H9 (cell line): ENCODE results near the gene ANTXR2. TPM values are rescaled to one million over a fixed set of nuclear protein-coding genes. Genes with fewer than 3 reads are reported as not detected.

ENCODE experiments used
- DNase-seq: peaks from one replicate; pipeline ENCODE4 v3.0.0-alpha.2; 2017
- H2AFZ ChIP-seq: one replicate; pipeline ENCODE4 v1.6.1; 2013; ENCODE audit warnings: mild to moderate bottlenecking, low read length, control low read depth, moderate library complexity
- H2AK5ac ChIP-seq: 2 replicates; pipeline ENCODE4 v1.6.1; 2013; ENCODE audit warnings: low read length, control low read depth, mixed read lengths; ENCODE audit not compliant: insufficient read length
- H2BK120ac ChIP-seq: one replicate; pipeline ENCODE4 v1.6.1; 2013; ENCODE audit warnings: low read depth, mild to moderate bottlenecking, low read length, control low read depth, inconsistent platforms; ENCODE audit not compliant: poor library complexity, severe bottlenecking
- H2BK12ac ChIP-seq: 2 replicates; pipeline ENCODE4 v1.6.1; 2013; ENCODE audit warnings: low read length, control low read depth, mixed read lengths, low read depth; ENCODE audit not compliant: insufficient read length
- H2BK15ac ChIP-seq: 2 replicates; pipeline ENCODE4 v1.6.1; 2013; ENCODE audit warnings: low read depth, low read length, control low read depth
- H2BK20ac ChIP-seq: one replicate; pipeline ENCODE4 v1.6.1; 2013; ENCODE audit warnings: low read depth, mild to moderate bottlenecking, low read length, control low read depth, inconsistent platforms; ENCODE audit not compliant: poor library complexity, severe bottlenecking
- H2BK5ac ChIP-seq: 2 replicates; pipeline ENCODE4 v1.6.1; 2013; ENCODE audit warnings: low read length, control low read depth, mixed read lengths; ENCODE audit not compliant: insufficient read length
- H3K14ac ChIP-seq: 2 replicates; pipeline ENCODE4 v1.6.1; 2013; ENCODE audit warnings: low read length, control low read depth; ENCODE audit not compliant: insufficient read depth
- H3K18ac ChIP-seq: 2 replicates; pipeline ENCODE4 v1.6.1; 2013; ENCODE audit warnings: low read depth, mild to moderate bottlenecking, mixed read lengths, low read length, control low read depth; ENCODE audit not compliant: insufficient read length
- H3K23ac ChIP-seq: 2 replicates; pipeline ENCODE4 v1.6.1; 2013; ENCODE audit warnings: low read length, control low read depth, mixed read lengths, low read depth; ENCODE audit not compliant: insufficient read length
- H3K23me2 ChIP-seq: 2 replicates; pipeline ENCODE4 v1.6.1; 2013; ENCODE audit warnings: low read depth, mild to moderate bottlenecking, mixed read lengths, low read length, control low read depth; ENCODE audit not compliant: insufficient read length, poor library complexity, severe bottlenecking
- H3K27ac ChIP-seq: 2 replicates; pipeline ENCODE4 v1.5.1; 2013; ENCODE audit warnings: low read length, control low read depth, mixed read lengths, low read depth; ENCODE audit not compliant: insufficient read length
- H3K27me3 ChIP-seq: 2 replicates; pipeline ENCODE4 v1.6.1; 2013; ENCODE audit warnings: low read length, control low read depth, inconsistent platforms; ENCODE audit not compliant: insufficient read depth
- H3K4ac ChIP-seq: 2 replicates; pipeline ENCODE4 v1.6.1; 2013; ENCODE audit warnings: low read depth, mild to moderate bottlenecking, control low read depth, inconsistent platforms, low read length, moderate library complexity
- H3K4me1 ChIP-seq: 2 replicates; pipeline ENCODE4 v1.6.1; 2013; ENCODE audit warnings: low read length, control low read depth, inconsistent platforms; ENCODE audit not compliant: insufficient read depth
- H3K4me2 ChIP-seq: 2 replicates; pipeline ENCODE4 v1.6.1; 2013; ENCODE audit warnings: low read length, control low read depth, mixed read lengths; ENCODE audit not compliant: insufficient read length, insufficient read depth
- H3K56ac ChIP-seq: 2 replicates; pipeline ENCODE4 v1.6.1; 2013; ENCODE audit warnings: low read depth, mild to moderate bottlenecking, mixed read lengths, low read length, control low read depth; ENCODE audit not compliant: insufficient read length
- H3K79me1 ChIP-seq: 2 replicates; pipeline ENCODE4 v1.6.1; 2013; ENCODE audit warnings: low read depth, mild to moderate bottlenecking, moderate library complexity, low read length, control low read depth, inconsistent platforms; ENCODE audit not compliant: insufficient read depth, poor library complexity, severe bottlenecking
- H3K79me2 ChIP-seq: 2 replicates; pipeline ENCODE4 v1.6.1; 2013; ENCODE audit warnings: low read length, control low read depth, inconsistent platforms; ENCODE audit not compliant: insufficient read depth
- H3K9ac ChIP-seq: 2 replicates; pipeline ENCODE4 v1.6.1; 2013; ENCODE audit warnings: low read length, control low read depth, mixed read lengths; ENCODE audit not compliant: insufficient read length; ENCODE audit errors: extremely low read depth
- H3K9me3 ChIP-seq: one replicate; pipeline ENCODE4 v1.6.1; 2013; ENCODE audit warnings: low read depth, low read length, inconsistent platforms; ENCODE audit not compliant: control insufficient read depth
- H3T11ph ChIP-seq: one replicate; pipeline ENCODE4 v1.6.1; 2013; ENCODE audit warnings: mild to moderate bottlenecking, low read length, control low read depth, inconsistent platforms
- H4K20me1 ChIP-seq: one replicate; pipeline ENCODE4 v1.6.1; 2013; ENCODE audit not compliant: control insufficient read depth, insufficient read length, insufficient read depth
- H4K5ac ChIP-seq: 2 replicates; pipeline ENCODE4 v1.6.1; 2013; ENCODE audit warnings: low read depth, mild to moderate bottlenecking, mixed read lengths, low read length, control low read depth; ENCODE audit not compliant: insufficient read length
- H4K8ac ChIP-seq: replicated peaks from 2 replicates; pipeline ENCODE4 v1.6.1; 2013; ENCODE audit warnings: low read length, control low read depth, mixed read lengths, low read depth; ENCODE audit not compliant: insufficient read length
- H4K91ac ChIP-seq: 2 replicates; pipeline ENCODE4 v1.6.1; 2013; ENCODE audit warnings: low read depth, mild to moderate bottlenecking, moderate library complexity, mixed read lengths, low read length, control low read depth; ENCODE audit not compliant: insufficient read length
- H3K27ac Mint-ChIP-seq, 3 experiments: 2 replicates in 2 of 3; 3 replicates in 1 of 3; pipeline ENCODE4 v1.8.0; 2020 to 2021; ENCODE audit warnings: mixed read lengths in 3 of 3, mild to moderate bottlenecking in 1 of 3, moderate library complexity in 1 of 3
- H3K27me3 Mint-ChIP-seq: 2 replicates; pipeline ENCODE4 v1.8.0; 2021; ENCODE audit warnings: low read depth, mild to moderate bottlenecking, moderate library complexity, mixed read lengths
- H3K36me3 Mint-ChIP-seq, 3 experiments: 2 replicates in 2 of 3; 3 replicates in 1 of 3; pipeline ENCODE4 v1.8.0; 2020 to 2021; ENCODE audit warnings: low read depth in 3 of 3, mixed read lengths in 3 of 3; ENCODE audit not compliant: insufficient read depth in 1 of 3
- H3K4me1 Mint-ChIP-seq, 2 experiments: 2 replicates each; pipeline ENCODE4 v1.8.0; 2020; ENCODE audit warnings: mixed read lengths in 2 of 2
- H3K4me3 Mint-ChIP-seq, 2 experiments: 2 replicates in 1 of 2; 3 replicates in 1 of 2; pipeline ENCODE4 v1.8.0; 2020 to 2021; ENCODE audit warnings: mild to moderate bottlenecking in 2 of 2, mixed read lengths in 2 of 2, moderate library complexity in 1 of 2
- H3K9me3 Mint-ChIP-seq, 2 experiments: 2 replicates in 1 of 2; 3 replicates in 1 of 2; pipeline ENCODE4 v1.8.0; 2020; ENCODE audit warnings: mild to moderate bottlenecking in 2 of 2, mixed read lengths in 2 of 2, moderate library complexity in 1 of 2
- CTCF ChIP-seq: fragments of 200-600 bp; sonication (generic); conservative IDR thresholded peaks from 3 replicates; pipeline ENCODE4 v1.8.0; 2021; ENCODE audit warnings: antibody characterized with exemption, mild to moderate bottlenecking
- WGBS: extraction: QIAGEN DNeasy Blood & Tissue Kit; methylation state at CpG from one replicate; pipeline ENCODE4 v1.1.7; 2013; ENCODE audit warnings: missing lambda C conversion rate, low lambda C conversion rate, mixed read lengths; ENCODE audit not compliant: insufficient read length; ENCODE audit errors: extremely low coverage; 5-methylcytosine and 5-hydroxymethylcytosine counted together
- total RNA-seq: library from RNA; stranded (reverse); gene quantifications from 2 replicates; pipeline ENCODE4 v1.2.1, GENCODE V29; 2021

Gene ANTXR2
- total RNA-seq, 1 experiment from 2014 or later, result 4.7 TPM

- Histone ChIP-seq H3T11ph (no peak overlapping the region), H2AK5ac (no peak overlapping the region), H3K9ac (no peak overlapping the region), H4K8ac (no peak overlapping the region), H3K18ac (no peak overlapping the region), H2BK120ac (no peak overlapping the region), H2BK15ac (no peak overlapping the region), H4K5ac (no peak overlapping the region), H3K14ac (no peak overlapping the region), H3K4ac (no peak overlapping the region), H3K27ac (no peak overlapping the region), H3K4me1 (no peaks in the 10 kb centered on the region), H3K79me1 (no peaks in the 10 kb centered on the region), H3K23ac (no peak overlapping the region), H3K4me2 (no peak overlapping the region), H2AFZ (no peak overlapping the region), H3K79me2 (no peaks in the 10 kb centered on the region), H4K20me1 (no peaks in the 10 kb centered on the region), H2BK12ac (no peak overlapping the region), H3K9me3 (no peaks in the 10 kb centered on the region), H2BK20ac (no peak overlapping the region), H4K91ac (no peak overlapping the region), H3K23me2 (no peaks in the 10 kb centered on the region), H3K56ac (no peak overlapping the region), H2BK5ac (no peak overlapping the region), H3K27me3 (no peaks in the 10 kb centered on the region)
- Mint-ChIP-seq H3K9me3 (peaks cover 0 to 4% of the 10 kb centered on the region in 2 experiments; a peak in 1 of 5 replicates), H3K27me3 (peaks cover 6% of the 10 kb centered on the region), H3K36me3 (no peaks in the 10 kb centered on the region; a peak in 1 of 7 replicates), H3K4me3 (no peak overlapping the region), H3K4me1 (no peaks in the 10 kb centered on the region), H3K27ac (no peak overlapping the region)
- DNase-seq, result no peak
- no CpG with 5 or more reads among the region's 1 CpG for WGBS
- TF ChIP-seq CTCF, result no peak
Measured at GRCh38 chr4:80116516-80116915, 43.5 kb upstream of the ANTXR2 start.
